GM18502 (cell line): ENCODE measurements around the gene IQSEC3.
"Not testable (repeated sequence)": the region's sequence is repeated elsewhere in the genome, so short reads cannot be mapped to it uniquely, and the experiment has no call there.

Experiments used
- ATAC-seq: cut with Tn5 transposase; IDR thresholded peaks from one replicate; pipeline ENCODE4 v1.9.1; 2021; ENCODE audit warnings: mild to moderate bottlenecking; ENCODE audit not compliant: unreplicated experiment, poor library complexity

IQSEC3 gene

DNA sequence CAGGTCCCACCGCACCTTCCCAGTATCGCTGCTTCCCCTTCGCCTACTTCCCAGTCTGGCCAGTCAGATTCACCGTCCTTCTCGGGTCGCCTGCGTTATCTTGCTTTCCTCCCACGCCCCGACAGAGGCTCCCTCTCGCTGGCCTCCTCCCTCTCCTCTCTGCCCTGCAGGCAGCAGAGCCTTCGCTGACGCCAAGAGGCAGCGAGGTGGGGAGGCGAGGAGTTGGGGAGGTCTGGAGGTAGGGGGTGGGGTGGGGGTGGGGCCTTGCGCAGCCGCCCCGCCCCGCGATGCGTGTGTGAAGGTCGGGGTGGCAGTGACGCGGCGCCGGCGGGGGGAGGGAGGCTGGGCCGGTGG lies at the start of gene IQSEC3:
TSS of gene IQSEC3 (plus strand) at position 340 of the 354 bp plus-strand sequence. CDS start 116 bp downstream, outside the sequence.
- not testable (repeated sequence) for ATAC-seq

DNA sequence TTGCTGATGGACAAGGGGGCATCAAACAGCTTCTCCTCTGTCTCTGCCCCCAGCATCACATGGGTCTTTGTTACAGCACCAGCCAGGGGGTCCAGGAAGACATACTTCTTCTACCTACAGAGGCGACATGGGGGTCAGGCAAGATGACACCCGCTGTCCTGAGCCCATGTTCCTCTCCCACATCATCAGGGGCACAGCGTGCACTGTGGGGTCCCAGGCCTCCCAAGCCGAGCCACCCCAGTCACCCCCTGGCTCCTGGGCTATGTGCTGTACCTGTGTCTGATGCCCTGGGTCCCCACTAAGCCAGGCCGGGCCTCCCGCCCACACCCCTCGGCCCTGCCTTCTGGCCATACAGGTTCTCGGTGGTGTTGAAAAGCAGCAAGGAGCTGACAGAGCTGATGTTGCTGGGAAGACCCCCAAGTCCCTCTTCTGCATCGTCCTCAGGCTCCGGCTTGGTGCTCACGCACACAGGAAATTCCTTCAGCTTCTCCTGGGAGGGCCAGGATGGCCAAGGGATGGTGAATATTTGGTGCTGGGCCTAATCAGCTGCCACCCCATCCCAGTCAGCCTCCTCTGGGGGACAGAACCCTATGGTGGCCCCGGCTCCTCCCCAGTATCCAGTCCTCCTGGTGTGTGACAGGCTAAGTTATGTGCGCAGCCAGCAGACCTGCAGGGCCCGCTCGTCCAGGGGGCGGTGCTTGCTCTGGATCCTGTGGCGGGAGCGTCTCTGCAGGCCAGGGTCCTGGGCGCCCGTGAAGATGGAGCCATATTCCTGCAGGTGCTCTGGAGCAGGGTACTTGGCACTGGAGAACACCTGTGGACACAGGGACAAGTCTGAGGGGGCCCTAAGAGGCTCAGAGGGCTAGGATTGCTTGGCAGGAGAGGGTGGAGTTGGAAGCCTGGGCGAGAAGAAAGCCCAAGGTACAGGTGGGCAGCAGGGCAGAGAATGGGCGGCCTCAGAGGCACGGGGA lies 48.9 kb upstream of the IQSEC3 start:
- ATAC-seq = not testable (repeated sequence)

DNA sequence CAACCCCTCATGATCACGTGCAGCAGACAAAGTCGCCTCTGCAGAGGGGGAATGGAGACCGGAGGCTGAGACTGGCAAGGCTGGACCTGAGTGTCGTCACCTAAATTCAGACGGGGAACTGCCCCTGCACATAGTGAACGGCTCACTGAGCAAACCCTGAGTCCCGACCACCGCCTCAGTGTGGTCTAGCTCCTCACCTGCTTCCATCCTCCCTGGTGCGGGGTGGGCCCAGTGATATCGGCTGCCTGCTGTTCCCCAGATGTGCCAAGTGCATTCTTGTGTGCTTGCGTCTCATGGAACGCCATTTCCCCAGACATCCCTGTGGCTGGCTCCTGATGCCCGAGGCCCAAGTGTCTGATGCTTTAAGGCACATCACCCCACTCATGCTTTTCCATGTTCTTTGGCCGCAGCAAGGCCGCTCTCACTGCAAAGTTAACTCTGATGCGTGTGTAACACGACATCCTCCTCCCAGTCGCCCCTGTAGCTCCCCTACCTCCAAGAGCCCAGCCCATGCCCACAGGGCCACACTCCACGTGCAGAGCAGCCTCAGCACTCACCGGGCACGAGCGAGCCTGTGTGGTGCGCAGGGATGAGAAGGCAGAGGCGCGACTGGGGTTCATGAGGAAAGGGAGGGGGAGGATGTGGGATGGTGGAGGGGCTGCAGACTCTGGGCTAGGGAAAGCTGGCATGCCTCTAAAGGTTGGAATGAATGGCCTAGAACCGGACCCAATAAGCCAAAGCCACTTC lies 47.6 kb upstream of the IQSEC3 start:
- not testable (repeated sequence) for ATAC-seq

DNA sequence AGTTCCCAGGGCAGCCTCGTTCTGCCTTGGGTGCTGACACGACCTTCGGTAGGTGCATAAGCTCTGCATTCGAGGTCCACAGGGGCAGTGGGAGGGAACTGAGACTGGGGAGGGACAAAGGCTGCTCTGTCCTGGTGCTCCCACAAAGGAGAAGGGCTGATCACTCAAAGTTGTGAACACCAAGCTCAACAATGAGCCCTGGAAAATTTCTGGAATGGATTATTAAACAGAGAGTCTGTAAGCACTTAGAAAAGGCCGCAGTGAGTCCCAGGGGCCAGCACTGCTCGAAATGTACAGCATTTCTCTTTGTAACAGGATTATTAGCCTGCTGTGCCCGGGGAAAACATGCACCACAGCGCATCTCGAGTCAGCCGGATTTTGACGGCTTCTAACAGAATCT lies 46.7 kb upstream of the IQSEC3 start:
- ATAC-seq = not testable (repeated sequence)

DNA sequence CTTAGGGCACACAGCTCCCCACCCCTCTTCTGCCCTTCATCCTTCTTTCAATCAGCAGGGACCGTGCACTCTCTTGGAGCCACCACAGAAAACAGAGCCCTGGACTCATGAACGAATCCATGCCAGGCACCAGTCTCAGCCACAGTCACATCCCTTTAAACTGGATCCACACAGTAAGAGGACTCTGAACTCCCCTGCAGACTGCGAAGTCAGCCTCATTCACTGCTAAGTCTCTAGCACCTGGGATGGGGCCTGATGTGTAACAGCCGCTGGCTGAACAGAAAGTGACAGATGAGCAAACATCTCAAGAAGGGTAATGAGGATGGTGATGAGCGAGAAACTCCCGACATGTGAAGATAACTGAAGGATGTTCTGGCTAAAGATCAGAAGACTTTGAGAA lies 45.8 kb upstream of the IQSEC3 start:
- no peak for ATAC-seq

DNA sequence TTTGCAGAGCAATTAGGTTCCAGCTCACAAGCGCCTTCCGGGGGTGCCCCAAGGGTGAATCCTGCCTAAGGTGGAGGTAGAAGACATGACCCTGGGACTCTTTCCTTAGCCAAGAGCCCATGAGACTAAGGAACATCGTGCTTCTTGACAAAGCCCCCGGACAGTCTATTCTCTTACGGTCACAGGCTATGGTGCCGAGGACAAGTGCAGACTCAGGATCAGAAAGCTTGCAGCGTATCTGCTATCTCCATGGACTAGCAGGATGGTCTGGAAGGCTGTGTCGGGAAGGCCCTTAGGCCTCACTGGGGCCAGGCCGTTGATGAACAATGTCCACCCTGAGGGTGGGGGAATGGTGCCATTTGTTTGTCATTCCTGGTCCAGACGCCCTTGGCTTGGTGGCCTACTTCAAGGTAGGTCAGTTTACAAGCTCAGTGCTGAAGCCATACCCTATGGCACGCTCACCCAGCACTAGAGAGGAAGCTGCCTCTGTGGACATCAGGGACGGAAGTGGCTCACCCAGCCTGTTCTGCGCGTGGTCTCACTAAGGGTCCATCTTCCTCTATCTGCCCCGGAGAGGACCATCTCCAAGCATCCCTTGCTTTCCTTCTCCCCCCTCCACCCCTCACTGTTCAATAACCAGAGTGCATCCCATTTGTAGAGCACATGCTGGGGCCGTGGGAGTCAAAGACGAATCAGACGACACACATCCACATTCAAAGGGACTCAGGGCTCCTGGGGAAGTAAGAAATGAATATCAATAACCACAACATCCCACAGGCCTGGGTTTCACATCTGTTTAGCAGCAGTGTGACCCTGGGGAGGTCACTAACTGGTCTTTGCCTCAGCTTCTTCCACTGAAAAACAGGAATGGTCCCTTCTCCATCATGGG lies 45.0 kb upstream of the IQSEC3 start:
- no peak for ATAC-seq

DNA sequence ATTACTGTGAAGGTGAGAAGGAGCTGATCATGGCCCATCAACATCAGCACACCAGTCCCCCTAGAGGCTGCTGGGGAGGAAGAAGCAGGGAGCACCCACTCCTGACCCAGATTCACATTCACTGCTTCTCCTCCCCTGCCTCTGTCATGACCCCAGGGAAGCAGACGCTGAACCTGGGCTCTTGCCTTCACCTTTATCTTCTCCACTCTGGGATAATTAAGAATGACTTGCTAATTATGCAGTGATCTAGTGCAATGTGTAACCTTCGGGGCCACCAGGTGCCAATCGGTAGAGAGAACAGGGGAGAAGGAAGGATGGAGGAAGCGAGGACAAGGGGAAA lies 44.4 kb upstream of the IQSEC3 start:
- no peak for ATAC-seq

DNA sequence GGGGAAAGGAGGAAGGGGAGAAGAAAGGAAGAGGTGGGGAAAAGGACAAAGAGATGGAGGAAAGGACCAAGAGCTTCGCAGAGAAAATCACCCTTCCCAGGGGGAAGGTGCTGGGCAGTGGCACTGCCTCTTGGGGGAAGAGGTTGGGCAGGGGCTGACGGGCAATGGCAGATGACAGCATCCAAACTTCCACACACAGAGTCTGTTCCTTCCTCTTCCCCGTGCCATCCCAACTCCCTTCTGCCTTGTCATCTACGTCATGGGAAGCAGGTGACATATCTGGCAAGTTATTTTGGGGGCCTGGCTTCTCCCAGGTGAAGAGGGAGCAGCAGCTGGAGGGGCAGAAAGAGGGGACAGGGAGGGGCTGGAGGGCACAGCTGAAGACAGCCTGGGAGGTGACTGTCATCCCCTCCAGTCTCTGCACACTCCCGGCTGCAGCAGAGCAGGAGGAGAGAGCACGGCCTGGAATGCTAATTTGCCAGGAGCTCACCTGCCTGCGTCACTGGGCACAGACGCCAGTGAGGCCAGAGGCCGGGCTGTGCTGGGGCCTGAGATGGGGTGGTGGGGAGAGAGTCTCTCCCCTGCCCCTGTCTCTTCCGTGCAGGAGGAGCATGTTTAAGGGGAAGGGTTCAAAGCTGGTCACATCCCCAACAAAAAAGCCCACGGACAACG lies 43.9 kb upstream of the IQSEC3 start:
- no peak for ATAC-seq

DNA sequence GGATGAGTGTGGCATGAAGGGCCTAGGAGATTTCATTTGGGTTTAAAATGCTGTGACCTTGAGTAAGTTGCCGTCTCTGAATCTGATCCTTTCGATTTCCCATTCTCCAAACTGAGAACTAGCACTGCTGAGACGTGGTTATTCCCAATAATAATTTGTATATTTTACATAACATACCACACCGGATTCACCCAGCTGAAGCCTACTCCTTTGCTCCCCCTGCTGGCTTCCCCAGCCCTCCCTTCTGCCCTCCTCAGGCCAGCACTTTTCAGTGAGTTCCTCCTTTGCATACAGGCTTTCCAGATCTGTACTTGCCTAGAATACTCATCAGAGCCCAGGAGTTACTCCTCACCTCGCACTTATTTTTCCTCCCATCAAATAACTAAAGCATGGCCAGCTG lies 38.7 kb upstream of the IQSEC3 start:
- not testable (repeated sequence) for ATAC-seq

DNA sequence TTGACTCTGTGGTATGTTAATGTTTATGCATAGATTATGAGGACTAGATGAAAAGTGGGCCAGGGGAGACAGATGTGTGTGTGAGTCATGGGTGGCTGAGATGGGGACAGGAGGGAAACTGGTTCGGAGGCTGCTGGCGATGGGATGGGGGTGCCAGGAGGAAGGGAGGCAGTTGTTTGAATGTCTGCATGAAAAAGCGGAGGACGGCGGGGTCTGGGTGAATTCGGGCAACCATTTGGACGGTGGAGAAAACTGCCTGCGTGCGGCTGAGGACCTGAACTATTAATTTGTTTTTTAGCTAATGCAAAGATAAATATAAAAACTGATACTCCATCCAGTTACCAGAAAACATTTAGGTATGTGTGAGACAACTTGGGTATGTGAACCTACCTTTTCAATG lies 27.8 kb upstream of the IQSEC3 start:
- not testable (repeated sequence) for ATAC-seq

DNA sequence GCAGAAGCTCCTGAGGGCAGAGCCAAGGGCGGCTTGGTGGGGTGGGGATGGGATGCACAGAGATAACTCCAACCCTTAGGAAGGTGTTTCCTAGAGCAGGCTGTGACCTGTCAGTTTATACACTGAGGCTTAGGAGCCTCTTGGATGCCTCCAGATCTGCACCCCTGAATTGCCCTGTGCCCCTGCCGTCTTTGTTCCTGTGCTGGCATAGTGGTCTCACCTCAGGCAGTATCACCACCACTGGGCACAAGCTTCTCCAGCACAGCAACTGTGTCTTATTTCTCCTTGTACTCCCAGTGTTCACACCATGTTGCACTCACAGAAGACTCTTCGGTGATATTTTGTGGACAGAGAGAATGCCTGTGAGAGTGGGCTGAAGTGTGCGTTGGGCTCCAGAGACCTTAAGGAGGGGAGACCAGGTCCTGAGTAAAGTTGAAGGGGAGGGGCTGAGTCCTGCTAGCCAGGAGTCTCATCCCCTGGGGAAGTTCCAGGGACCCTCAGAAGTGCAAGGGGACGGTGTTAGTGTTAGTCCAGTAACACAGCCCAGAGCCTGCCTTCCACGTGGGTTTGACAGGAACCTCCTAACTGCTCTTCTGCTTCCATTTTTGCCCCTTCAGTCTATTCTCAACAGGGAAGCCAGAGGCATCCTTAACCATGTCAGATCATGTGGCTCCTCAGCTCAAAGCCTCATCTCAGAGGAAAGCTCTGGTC lies 26.9 kb upstream of the IQSEC3 start:
- not testable (repeated sequence) for ATAC-seq

DNA sequence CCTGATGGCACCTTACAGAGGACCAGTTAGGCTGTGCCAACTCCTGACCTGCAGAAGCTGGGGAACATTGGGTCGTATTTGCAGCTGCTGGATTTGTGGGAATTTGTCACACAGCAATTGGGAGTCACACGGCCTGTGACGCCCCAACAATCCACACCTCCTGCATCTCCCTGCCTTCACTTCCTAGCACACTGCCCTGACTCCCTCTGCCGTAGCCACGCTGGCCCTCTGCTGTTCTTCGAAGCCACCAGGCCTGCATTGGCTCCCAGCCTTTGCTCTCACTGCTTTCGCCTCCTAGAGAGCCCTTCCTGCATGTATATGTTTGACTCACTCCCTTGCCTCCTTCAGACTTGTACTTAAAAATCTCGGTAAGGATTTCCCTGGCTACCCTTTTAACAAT lies 22.2 kb upstream of the IQSEC3 start:
- ATAC-seq = not testable (repeated sequence)

DNA sequence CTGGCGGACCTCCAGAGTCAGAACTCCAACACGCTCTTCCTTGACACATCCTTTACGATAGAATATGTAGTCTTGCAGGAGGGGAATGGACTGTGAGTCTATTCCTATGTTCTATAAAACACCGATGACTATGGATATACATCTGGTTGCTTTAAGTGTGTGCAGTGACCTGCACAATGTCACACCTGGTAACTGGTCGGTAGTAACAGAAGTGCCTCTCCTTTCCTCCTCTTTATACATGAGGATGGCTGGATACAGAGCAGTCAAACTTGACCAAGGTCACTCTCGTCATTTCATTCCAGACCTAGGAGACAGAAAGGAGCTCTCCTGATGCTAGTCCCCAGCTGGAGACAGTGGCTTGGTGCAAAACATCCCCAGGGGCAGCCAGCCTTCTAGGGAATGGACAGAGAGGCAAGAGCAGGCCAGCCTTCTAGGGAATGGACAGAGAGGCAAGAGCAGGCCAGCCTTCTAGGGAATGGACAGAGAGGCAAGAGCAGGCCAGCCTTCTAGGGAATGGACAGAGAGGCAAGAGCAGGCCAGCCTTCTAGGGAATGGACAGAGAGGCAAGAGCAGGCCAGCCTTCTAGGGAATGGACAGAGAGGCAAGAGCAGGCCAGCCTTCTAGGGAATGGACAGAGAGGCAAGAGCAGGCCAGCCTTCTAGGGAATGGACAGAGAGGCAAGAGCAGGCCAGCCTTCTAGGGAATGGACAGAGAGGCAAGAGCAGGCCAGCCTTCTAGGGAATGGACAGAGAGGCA lies 21.2 kb upstream of the IQSEC3 start:
- not testable (repeated sequence) for ATAC-seq

DNA sequence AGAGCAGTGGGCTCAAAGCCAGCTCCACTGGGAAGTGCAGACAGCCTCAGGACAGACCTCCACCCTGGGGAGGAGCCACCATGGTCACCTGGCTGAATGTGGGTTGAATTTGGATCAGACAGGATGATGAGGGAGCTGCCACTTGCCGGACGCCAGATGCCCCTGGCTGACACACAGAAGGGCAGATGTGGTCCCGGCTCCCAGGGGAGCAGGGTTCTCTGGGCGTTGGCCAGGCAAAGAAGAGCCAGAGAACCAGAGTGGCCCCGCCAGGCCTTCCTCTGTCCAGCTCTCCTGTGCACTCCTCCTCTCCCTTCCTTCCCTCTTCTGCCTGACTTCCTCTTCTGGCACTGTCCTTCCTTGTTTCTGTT lies 20.6 kb upstream of the IQSEC3 start:
- not testable (repeated sequence) for ATAC-seq

DNA sequence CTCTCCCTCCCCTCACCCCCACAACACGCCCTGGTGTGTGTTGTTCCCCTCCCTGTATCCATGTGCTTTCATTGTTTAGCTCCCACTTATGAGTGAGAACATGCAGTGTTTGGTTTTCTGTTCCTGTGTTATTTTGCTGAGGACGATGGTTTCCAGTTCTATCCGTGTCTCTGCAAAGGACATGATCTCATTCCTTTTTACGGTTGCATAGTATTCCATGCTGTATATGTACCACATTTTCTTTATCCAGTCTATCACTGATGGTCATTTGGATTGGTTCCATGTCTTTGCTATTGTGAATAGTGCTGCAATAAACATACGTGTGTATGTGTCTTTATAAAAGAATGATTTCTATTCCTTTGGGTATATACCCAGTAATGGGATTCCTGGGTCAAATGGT lies 20.0 kb upstream of the IQSEC3 start:
- ATAC-seq = not testable (repeated sequence)

DNA sequence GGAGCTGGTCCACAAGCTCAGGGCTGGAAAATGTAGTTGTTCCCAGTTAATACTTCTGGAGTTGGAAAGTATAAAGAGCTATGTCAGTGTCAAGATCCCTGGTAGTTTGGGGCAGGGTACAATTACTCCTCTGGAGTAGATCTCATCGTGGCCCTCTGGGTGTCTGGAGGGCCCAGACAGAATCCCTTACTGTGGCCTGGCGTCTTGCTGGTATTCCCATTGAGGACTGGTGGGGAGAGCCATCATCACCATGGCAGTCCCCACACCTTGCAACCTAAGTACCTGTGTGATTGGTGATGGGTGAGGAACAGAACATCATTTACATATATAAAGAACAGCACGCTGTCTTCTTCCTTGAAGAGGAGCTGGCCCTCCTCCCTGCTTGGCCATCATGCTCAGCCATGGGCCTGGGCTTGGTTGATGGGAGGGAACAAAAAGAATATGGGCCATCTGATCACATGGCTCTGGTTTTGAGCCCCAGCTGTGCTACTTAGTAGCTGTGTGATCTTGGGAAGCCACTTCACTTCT lies 18.8 kb upstream of the IQSEC3 start:
- not testable (repeated sequence) for ATAC-seq

DNA sequence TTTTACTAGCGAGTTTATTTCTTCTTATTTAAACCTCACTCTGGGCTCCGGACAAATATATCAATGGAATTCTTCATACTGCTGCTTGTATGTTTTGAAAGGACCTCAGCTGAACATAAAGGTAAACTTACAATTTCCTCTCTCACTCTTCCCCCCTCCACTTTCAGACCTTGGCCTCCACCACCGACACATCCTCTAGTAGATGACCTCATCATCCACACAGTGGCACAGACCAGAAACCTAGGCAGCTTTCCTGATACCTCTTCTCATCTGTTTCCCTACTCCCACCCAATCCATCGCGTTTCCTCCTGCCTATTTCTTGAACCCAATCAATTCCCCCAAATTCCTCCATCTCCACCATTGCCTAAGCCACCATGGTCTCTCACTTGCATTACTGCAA lies 17.4 kb upstream of the IQSEC3 start:
- not testable (repeated sequence) for ATAC-seq

DNA sequence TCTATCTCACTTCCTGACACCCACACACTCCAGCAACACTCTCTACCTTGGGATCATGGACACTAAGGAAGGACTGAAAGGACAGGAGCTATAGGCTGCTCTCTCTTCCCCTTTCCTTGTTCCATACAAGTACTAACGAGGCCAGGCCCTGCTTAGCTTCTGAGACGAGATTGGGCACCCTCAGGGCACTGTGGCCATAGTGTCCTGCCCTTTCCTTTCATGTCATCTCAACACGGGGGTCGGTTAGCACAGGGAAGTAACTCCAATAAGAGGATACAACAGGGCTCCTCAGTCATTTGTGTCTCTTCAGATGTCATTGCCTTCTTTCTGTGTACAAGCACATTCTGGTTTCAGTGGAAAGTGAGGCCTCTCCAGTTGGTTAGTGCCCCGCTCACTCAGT lies 15.5 kb upstream of the IQSEC3 start:
- ATAC-seq = not testable (repeated sequence)
